Activated CD8-positive, alpha-beta memory T cell treated with anti-CD3 and anti-CD28 coated beads, Interleukin-2, amount 50 U/mL, for 4 hours (primary cell): ENCODE data around the gene RGL1.

Experiments
- DNase-seq: peaks from one replicate; pipeline ENCODE4 v3.0.0-alpha.2; 2020

RGL1 gene

GRCh38 chr1:183893561-183894289 is 88.8 kb downstream of the RGL1 start:
- no peak for DNase-seq

DNA sequence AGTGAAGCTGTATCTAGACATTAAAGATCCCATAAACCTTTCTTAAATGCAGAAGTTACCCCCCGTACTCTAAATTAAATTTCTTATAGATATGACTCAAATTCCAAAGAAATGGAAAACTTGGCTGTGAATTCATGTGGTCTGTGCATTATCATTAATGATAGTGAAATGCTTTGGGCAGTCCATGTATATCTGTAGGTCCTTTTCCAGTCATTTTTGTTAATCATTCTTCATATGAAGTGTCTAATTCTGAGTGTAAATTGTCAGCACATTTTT is 89.3 kb downstream of the RGL1 start:
- DNase-seq: no peak

DNA sequence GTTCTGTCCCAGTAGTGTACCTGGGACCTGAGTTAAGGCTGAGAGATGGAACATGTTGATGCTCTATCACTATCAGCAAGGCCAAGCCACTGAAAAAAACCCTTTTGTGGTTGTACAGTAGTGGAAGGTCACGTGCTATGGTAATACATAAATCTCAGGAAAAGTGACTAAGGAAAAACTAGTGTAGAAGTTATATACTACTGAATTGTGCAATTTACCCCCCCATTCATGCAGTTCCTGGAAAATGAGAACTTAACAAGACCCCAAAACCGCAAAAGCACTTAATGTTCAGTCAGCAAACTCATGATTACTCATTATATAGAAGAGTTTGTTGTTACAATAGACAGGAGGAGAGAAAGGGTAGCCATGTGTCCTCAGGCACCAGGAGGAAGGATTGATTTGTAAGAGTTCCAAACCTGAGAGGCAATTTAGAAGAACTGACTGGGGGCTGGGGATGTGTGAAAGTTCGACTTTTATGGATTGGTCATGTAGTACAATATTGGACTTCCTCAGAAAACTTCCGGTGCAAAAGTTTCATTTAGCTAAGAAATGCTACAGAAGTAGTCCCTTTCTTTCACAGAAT is 91.6 kb downstream of the RGL1 start:
- DNase-seq: no peak

DNA sequence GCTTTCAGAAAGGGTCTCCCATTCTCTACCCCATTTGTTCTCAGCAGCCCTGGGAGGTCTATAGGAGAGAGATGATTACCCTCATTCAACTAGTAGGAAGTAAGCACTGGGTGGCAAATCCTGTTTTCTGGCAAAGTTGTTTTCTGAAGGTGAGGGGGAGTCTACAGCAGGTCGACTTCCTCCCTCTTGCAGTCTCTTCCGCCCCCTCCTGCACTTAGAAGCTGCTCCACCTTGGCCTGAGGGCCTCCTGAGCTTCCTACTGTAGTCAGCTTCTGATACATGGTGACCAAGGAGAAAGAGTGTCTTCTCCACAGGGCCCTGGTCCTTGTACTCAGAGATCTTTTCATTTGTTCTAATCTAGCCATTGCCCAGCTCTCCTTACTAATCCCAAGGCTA is 93.1 kb downstream of the RGL1 start:
- no peak for DNase-seq

DNA sequence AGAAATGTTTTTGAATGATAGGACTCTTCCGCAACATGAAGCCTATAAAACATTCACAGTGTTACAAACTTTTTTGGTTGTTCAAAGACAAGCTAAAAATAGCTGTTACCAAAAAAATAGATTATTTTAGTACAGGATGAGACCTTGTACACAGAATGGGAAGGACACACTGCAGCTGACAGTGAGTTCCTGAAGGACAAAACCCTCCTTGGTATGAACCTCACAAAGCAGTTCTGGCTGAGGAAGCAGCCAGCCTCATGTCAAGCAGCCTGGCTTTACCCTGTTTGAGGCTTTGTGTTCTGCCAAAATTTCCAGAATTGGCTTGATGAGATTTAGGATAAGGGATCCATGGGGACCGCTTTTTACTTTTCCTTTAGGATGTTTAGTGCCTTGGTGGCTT is 93.7 kb downstream of the RGL1 start:
- no peak for DNase-seq

GRCh38 chr1:183901748-183902330 is 96.9 kb downstream of the RGL1 start:
- DNase-seq: no peak

DNA sequence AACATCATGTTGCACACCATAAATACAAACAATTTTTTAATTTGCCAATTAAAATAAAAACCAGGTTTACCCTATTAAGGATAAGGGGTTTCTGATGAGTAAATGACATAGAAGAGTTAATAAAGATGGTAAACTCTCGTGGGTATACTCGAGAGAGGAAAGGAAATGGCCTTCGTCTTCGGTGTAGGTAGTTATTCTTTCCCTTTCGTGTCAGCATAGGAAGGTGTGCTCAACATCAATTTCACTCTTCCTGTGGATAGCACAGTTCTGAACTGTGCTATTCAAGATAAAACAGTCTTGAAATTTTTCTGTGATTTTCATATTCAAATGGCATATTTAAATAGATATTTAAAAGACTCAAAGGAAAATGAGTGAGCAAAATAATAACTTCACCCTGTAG is 98.2 kb downstream of the RGL1 start:
- DNase-seq: no peak

GRCh38 chr1:183905508-183906113 is 100.7 kb downstream of the RGL1 start:
- DNase-seq: no peak

- DNase-seq: no peak
Measured at GRCh38 chr1:183907070-183907469, 102.2 kb downstream of the RGL1 start.

DNA sequence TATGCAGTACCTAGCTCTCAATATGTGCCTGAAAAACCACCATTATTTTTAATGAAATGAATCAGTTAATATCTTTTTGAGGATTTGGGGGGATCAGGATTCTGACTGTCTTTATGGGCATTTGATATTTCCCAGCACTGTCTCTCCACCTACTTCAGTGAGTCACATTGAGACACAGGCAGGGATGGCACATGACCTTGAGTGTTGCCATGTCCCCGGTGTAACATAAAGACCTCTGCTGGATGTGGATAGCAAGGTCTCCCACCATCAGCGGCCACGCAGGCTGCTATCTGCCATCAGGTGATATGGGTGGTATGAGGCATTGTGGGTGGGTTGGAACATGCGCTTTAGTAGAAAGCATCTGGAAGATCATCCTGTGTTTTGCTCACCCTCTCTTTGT is 103.2 kb downstream of the RGL1 start:
- DNase-seq: no peak

DNA sequence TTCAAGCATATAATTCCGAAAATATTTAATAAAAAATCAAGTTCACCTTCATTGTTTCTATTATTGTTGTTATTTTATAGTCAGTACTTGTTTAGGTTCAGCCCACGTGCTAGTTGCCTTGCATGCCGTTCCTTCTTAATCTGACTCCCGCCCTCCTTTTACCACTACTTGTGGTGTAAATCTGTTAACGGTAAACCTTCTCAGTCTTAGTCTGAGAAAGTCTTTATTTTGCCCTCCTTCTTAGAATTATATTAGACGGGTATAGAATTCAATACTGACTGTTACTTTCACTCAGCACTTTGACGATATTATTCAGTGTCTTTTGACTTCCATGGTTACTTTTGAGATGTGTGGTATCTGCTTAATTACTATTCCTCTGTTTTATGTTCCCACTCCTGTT is 104.8 kb downstream of the RGL1 start:
- DNase-seq: no peak

DNA sequence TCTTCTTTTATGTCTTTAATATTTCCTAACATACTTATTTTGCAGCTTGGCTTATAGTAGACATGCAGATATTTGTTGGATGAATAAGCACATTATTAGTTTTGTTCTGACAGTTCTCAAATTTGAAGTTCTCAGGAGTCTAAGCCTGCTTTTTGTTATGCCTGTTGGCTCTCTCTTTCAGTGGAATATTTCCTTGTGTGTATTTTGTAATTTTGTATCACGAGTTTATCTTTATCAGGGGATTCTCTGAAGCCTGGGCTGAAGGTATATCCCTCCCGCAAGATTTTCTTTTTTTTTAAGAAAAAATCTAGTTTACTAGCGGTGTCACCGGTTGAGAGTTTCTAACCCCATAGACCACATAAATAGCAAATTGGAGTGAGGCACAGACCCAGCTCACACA is 105.9 kb downstream of the RGL1 start:
- DNase-seq: no peak

- no peak for DNase-seq
Measured at GRCh38 chr1:183911285-183911684, 106.4 kb downstream of the RGL1 start.

DNA sequence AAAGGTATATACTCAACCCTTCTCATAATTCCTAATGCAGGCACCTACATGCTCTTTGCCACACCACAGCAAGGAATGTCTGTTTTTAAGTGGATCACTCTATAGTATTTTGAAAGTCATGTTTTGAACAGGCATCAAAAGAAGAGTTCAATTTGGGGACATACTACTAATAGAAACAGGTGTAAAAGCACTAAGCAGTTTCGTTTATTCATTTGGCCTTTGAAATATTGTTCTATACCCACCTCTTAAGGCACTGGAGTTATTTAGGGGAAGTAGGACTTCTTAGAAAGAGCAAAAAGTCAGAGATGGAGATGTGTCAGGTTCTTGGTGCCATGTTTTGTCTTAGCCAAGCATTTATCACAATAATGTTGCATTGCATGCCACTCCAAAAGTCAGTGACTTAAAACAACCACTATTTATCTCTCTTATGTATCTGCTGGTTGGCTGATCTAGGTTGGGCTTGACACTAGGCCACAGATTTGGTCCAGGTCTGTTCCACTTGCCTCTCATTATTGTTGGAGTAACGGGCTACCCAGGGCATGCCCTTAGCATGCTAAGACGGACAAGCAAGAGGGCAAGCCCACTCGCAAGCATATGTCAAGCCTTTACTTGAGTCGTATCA is 107.5 kb downstream of the RGL1 start:
- no peak for DNase-seq

- DNase-seq: no peak
Measured at GRCh38 chr1:183913567-183913993, 108.7 kb downstream of the RGL1 start.

GRCh38 chr1:183914276-183914675 is 109.4 kb downstream of the RGL1 start:
- DNase-seq: no peak

- no peak for DNase-seq
Measured at GRCh38 chr1:183914891-183915290, 110.0 kb downstream of the RGL1 start.

GRCh38 chr1:183915625-183916510 is 110.9 kb downstream of the RGL1 start:
- DNase-seq: peak; percentile 62

- DNase-seq: no peak
Measured at GRCh38 chr1:183916574-183916973, 111.7 kb downstream of the RGL1 start.

DNA sequence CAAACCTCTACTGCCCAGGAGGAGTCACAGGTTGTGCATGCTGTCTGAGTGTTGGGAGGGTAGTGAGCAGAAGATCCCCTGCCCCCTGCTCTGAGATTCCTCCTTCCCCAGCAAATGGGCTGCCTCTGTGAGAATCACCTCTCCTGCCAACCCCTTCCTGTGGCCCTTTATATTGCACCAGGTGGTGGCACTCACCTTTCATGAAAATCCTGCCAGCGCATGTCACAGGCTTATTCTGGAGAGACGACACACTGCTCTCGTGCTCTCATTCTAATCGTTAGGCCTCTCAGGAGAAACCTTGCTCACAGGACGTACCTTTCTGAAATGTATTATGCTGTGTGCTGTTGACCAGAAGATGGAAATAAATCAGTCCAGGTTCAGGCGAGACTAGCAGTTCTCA is 113.7 kb downstream of the RGL1 start:
- DNase-seq: no peak

DNA sequence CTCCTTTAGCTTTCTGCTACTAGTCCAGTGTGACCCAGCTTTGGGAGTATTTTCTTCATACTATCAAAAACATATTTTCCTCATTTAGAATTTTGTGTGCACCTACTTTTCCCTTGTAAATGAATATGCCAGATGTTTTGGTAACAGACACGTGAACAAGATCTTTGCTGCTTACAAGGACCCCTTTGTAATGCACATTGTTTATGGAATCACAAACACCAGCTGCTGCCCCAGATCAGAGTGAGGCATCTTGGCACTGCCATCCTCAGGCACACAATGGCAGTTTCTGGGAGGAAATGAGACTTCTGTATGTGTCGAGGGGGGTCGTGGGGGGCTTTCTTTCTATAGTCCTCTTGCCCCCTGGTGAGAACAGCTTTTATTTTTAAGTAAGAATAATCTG is 115.7 kb downstream of the RGL1 start:
- DNase-seq: no peak

- no peak for DNase-seq
Measured at GRCh38 chr1:183922197-183922596, 117.3 kb downstream of the RGL1 start.

- DNase-seq: no peak
Measured at GRCh38 chr1:183925947-183926346, 121.0 kb downstream of the RGL1 start.
